ENCODE data around the gene ACCSL.

The ACCSL gene

GRCh38 chr11:44018127-44018521, 29.7 kb upstream of the ACCSL start:
- no peak overlapping the region for H3K4me3 ChIP-seq (ENCODE audit: low read length)
- no peak for DNase-seq (ENCODE audit: low read depth)
- TF ChIP-seq CTCF (conservative IDR thresholded peaks at IDR 0.05; ENCODE audit: low read length): no peak

DNA sequence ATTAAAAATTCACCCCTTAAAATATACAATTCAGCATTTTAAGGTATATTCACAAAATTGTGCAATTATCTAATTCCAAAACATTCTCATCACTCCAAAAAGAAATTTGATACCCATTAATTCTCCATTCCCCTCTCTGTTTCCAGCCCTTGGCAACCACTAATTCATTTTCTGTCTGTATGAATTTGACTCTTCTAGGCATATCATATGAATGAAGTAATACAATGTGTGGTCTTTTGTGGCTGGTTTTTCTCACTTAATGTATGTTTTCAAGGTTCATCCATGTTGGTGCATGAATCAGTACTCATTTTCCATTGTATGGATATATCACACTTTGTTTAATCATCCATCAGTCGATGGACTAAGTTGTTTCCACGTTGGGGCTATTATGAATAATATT, 29.0 kb upstream of the ACCSL start:
- no peak overlapping the region for H3K4me3 ChIP-seq (ENCODE audit: low read length)
- TF ChIP-seq CTCF (conservative IDR thresholded peaks at IDR 0.05; ENCODE audit: low read length): no peak
- no peak for DNase-seq (ENCODE audit: low read depth)

GRCh38 chr11:44024977-44025376, 22.8 kb upstream of the ACCSL start:
- no peak for DNase-seq (ENCODE audit: low read depth)
- H3K4me3 ChIP-seq (ENCODE audit: low read length): no peak overlapping the region
- TF ChIP-seq CTCF (conservative IDR thresholded peaks at IDR 0.05; ENCODE audit: low read length): no peak

- no peak for TF ChIP-seq CTCF (conservative IDR thresholded peaks at IDR 0.05; ENCODE audit: low read length)
- no peak for DNase-seq (ENCODE audit: low read depth)
These were observed 22.1 kb upstream of the ACCSL start for GRCh38 chr11:44025727-44026126.

DNA sequence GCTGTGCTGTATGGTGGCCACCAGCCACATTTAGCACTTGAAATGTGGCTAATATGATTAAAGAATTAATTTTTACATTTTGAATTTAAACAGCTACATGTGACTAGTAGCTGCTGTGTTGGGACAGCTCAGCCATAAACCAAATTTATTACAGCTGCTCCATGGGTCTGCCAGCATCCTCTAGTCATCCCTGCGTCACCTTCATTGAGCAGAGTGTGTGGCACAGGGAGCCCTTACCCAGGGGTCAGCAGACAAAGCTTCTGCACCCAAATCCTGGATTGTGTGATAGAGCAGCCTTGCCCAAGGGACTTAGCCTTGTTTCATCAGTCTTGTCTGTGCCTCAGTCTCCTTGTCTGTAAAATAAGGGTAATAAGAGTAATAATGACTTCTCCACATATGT, 19.4 kb upstream of the ACCSL start:
- H3K4me3 ChIP-seq (ENCODE audit: low read length): no peak overlapping the region
- TF ChIP-seq CTCF (conservative IDR thresholded peaks at IDR 0.05; ENCODE audit: low read length): no peak
- no peak for DNase-seq (ENCODE audit: low read depth)

More at GRCh38 chr11:44025727-44026126, 22.1 kb upstream of the ACCSL start:
- no peak overlapping the region for H3K4me3 ChIP-seq (ENCODE audit: low read length)

DNA sequence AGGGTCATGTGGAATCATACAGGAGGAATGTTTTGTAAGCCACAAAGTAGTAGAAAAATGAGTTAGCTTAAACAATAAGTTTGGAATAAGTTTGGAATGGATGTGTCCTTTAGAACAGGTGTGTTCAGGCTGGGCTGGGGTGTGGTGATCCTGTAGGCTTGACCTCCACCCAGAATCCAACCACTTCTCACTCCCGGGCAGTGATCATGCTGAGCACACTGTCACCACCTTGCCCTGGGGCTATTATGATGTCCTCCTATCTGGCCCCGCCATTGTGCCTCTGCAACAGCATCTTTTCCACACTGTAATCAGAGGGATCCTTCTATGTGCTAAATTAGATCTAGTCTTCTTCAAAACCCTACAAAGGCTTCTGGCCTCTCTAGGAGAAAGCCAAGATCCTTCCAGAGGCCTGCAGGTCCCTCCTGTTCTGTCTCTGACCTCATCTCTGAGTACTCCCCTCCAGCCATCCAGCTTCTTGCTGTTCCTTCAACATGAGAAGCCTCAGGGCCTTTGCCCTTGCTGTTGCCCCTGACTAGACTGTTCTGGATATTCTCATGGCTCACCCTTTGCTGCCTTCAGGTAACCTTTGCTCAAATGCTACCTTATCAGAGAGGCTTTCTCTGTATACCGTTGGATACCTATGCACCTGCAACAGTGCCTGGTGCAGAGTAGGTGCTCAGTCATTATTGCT, 18.8 kb upstream of the ACCSL start:
- no peak for TF ChIP-seq CTCF (conservative IDR thresholded peaks at IDR 0.05; ENCODE audit: low read length)
- H3K4me3 ChIP-seq (ENCODE audit: low read length): no peak overlapping the region
- DNase-seq (ENCODE audit: low read depth): no peak

GRCh38 chr11:44029507-44029845, 18.3 kb upstream of the ACCSL start:
- H3K4me3 ChIP-seq (ENCODE audit: low read length): no peak overlapping the region
- no peak for DNase-seq (ENCODE audit: low read depth)
- TF ChIP-seq CTCF (conservative IDR thresholded peaks at IDR 0.05; ENCODE audit: low read length): no peak

All from AG10803 (cell line).